Superior temporal gyrus (tissue), 1 donor: ENCODE results near the gene PTEN.
"Not testable (repeated sequence)": the region's sequence is repeated elsewhere in the genome, so short reads cannot be mapped to it uniquely, and the experiment has no call there.

Experiments used
- DNase-seq: peaks from one replicate; pipeline ENCODE4 v3.0.0-alpha.2; 2016; ENCODE audit errors: extremely low spot score

PTEN gene

GRCh38 chr10:87869773-87870551 lies 6.5 kb downstream of the PTEN start:
- DNase-seq: no peak

- no peak for DNase-seq
Measured at GRCh38 chr10:87872828-87873227, 9.4 kb downstream of the PTEN start.

- DNase-seq: no peak
Measured at GRCh38 chr10:87873656-87874055, 10.2 kb downstream of the PTEN start.

- no peak for DNase-seq
Measured at GRCh38 chr10:87875929-87876571, 12.6 kb downstream of the PTEN start.

GRCh38 chr10:87878664-87879459 lies 15.4 kb downstream of the PTEN start:
- no peak for DNase-seq

- DNase-seq: no peak
Measured at GRCh38 chr10:87880336-87880735, 16.9 kb downstream of the PTEN start.

GRCh38 chr10:87881373-87882059 lies 18.1 kb downstream of the PTEN start:
- not testable (repeated sequence) for DNase-seq

GRCh38 chr10:87882555-87883294 lies 19.3 kb downstream of the PTEN start:
- no peak for DNase-seq

- no peak for DNase-seq
Measured at GRCh38 chr10:87886635-87887034, 23.2 kb downstream of the PTEN start.

- DNase-seq: no peak
Measured at GRCh38 chr10:87887146-87887545, 23.7 kb downstream of the PTEN start.

- no peak for DNase-seq
Measured at GRCh38 chr10:87887548-87888289, 24.3 kb downstream of the PTEN start.

- no peak for DNase-seq
Measured at GRCh38 chr10:87895430-87895829, 32.0 kb downstream of the PTEN start.

GRCh38 chr10:87896216-87896615 lies 32.8 kb downstream of the PTEN start:
- no peak for DNase-seq

- not testable (repeated sequence) for DNase-seq
Measured at GRCh38 chr10:87897957-87898356, 34.5 kb downstream of the PTEN start.

GRCh38 chr10:87903396-87903795 lies 40.0 kb downstream of the PTEN start:
- not testable (repeated sequence) for DNase-seq

GRCh38 chr10:87913156-87913921 lies 49.9 kb downstream of the PTEN start:
- DNase-seq: no peak

GRCh38 chr10:87915406-87915805 lies 52.0 kb downstream of the PTEN start:
- DNase-seq: no peak

- DNase-seq: no peak
Measured at GRCh38 chr10:87915989-87916388, 52.6 kb downstream of the PTEN start.

- DNase-seq: no peak
Measured at GRCh38 chr10:87916515-87916914, 53.1 kb downstream of the PTEN start.
